ENCODE results near the gene SLC66A2.

SLC66A2 gene

GRCh38 chr18:79931475-79931874, 20.0 kb downstream of the SLC66A2 start:
- TF ChIP-seq CTCF (IDR thresholded peaks at IDR 0.05): no peak
- Histone ChIP-seq H2AFZ (no peak overlapping the region), H3K4me2 (ENCODE audit: low read length) (no peak overlapping the region), H3K36me3 (ENCODE audit: control insufficient read depth, insufficient read depth, low read length) (no peaks in the 10 kb centered on the region), H3K27ac (no peak overlapping the region), H3K79me2 (peaks cover 32% of the 10 kb centered on the region), H3K27me3 (ENCODE audit: control insufficient read depth, insufficient read depth, low read length) (no peaks in the 10 kb centered on the region), H3K4me3 (ENCODE audit: low read depth, low read length) (no peak overlapping the region), H3K9ac (no peak overlapping the region), H3K9me3 (ENCODE audit: control insufficient read depth, low read length) (peaks cover 5% of the 10 kb centered on the region), H3K4me1 (no peaks in the 10 kb centered on the region)

GRCh38 chr18:79930020-79930642, 21.3 kb downstream of the SLC66A2 start:
- Histone ChIP-seq H3K9ac (no peak overlapping the region), H3K27ac (no peak overlapping the region), H3K79me2 (peaks cover 20% of the 10 kb centered on the region), H3K9me3 (ENCODE audit: control insufficient read depth, low read length) (peaks cover 5% of the 10 kb centered on the region), H3K4me1 (peaks cover 5% of the 10 kb centered on the region), H3K27me3 (ENCODE audit: control insufficient read depth, insufficient read depth, low read length) (no peaks in the 10 kb centered on the region), H3K36me3 (ENCODE audit: control insufficient read depth, insufficient read depth, low read length) (no peaks in the 10 kb centered on the region), H3K4me3 (ENCODE audit: low read depth, low read length) (no peak overlapping the region), H3K4me2 (ENCODE audit: low read length) (no peak overlapping the region), H2AFZ (no peak overlapping the region)
- no peak for TF ChIP-seq CTCF (IDR thresholded peaks at IDR 0.05)

- Histone ChIP-seq H3K9me3 (ENCODE audit: control insufficient read depth, low read length) (peaks cover 5% of the 10 kb centered on the region), H2AFZ (no peak overlapping the region), H3K4me2 (ENCODE audit: low read length) (no peak overlapping the region), H3K27me3 (ENCODE audit: control insufficient read depth, insufficient read depth, low read length) (no peaks in the 10 kb centered on the region), H3K36me3 (ENCODE audit: control insufficient read depth, insufficient read depth, low read length) (no peaks in the 10 kb centered on the region), H3K27ac (no peak overlapping the region), H3K9ac (no peak overlapping the region), H3K4me3 (ENCODE audit: low read depth, low read length) (no peak overlapping the region), H3K79me2 (peaks cover 16% of the 10 kb centered on the region), H3K4me1 (peaks cover 9% of the 10 kb centered on the region)
- TF ChIP-seq CTCF (IDR thresholded peaks at IDR 0.05): no peak
These were observed 22.9 kb downstream of the SLC66A2 start for GRCh38 chr18:79928563-79928960.

GRCh38 chr18:79927607-79928562, 23.6 kb downstream of the SLC66A2 start:
- H2AFZ ChIP-seq: no peak overlapping the region
- no peak for TF ChIP-seq CTCF (IDR thresholded peaks at IDR 0.05)
- peaks cover 9% of the 10 kb centered on the region for H3K4me1 ChIP-seq
- H3K27ac ChIP-seq: no peak overlapping the region
- H3K27me3 ChIP-seq (ENCODE audit: control insufficient read depth, insufficient read depth, low read length): no peaks in the 10 kb centered on the region
- H3K9ac ChIP-seq: no peak overlapping the region
- peaks cover under 1% of the 10 kb centered on the region for H3K9me3 ChIP-seq (ENCODE audit: control insufficient read depth, low read length)
- H3K36me3 ChIP-seq (ENCODE audit: control insufficient read depth, insufficient read depth, low read length): no peaks in the 10 kb centered on the region
- peaks cover 16% of the 10 kb centered on the region for H3K79me2 ChIP-seq
- H3K4me3 ChIP-seq (ENCODE audit: low read depth, low read length): no peak overlapping the region
- no peak overlapping the region for H3K4me2 ChIP-seq (ENCODE audit: low read length)

Data from parathyroid adenoma (tissue), 2 donors.